Measurements from ENCODE around the gene TUBAL3. TPM values are rescaled to one million over a fixed set of nuclear protein-coding genes. Genes with fewer than 3 reads are reported as not detected.

The TUBAL3 gene
- total and polyA plus RNA-seq, 12 donors = not detected

- 59 to 74% (median 73%) methylated on average over 8 of the region's 8 CpGs for WGBS, 4 donors
- TF ChIP-seq CTCF (IDR thresholded peaks at IDR 0.05) (no peak), POLR2A (IDR thresholded peaks at IDR 0.05) (no peak)
- Histone ChIP-seq H3K9me3 (replicated peaks in 1 of 3) (no peaks in the 10 kb centered on the region), H3K27ac (peak overlapping the region in 2 of 5 donors; percentile 4 to 8), H3K36me3 (replicated peaks in 1 of 2) (peaks cover 0 to 24% of the 10 kb centered on the region in 2 donors), H3K4me1 (replicated peaks in 1 of 2) (peaks cover 0 to 16% of the 10 kb centered on the region in 2 donors), H3K4me3 (peak overlapping the region in 1 of 4 donors; percentile 24), H3K27me3 (no peaks in the 10 kb centered on the region)
- intact Hi-C loops (cut with DNase I) = loop anchor here in 1 of 2 donors (10.0 kb wide), 1 partner anchor 425 kb away; no protein-coding TSS in a partner anchor
- no peak for DNase-seq
Observed at GRCh38 chr10:5449823-5450222, 45.2 kb upstream of the TUBAL3 start.

GRCh38 chr10:5449227-5449626 lies 44.6 kb upstream of the TUBAL3 start:
- Histone ChIP-seq H3K4me3 (peak overlapping the region in 1 of 4 donors; percentile 24), H3K27ac (peak overlapping the region in 3 of 5 donors; percentile 3 to 38 (median 4)), H3K36me3 (replicated peaks in 1 of 2) (peaks cover 0 to 18% of the 10 kb centered on the region in 2 donors), H3K4me1 (replicated peaks in 1 of 2) (peaks cover 0 to 16% of the 10 kb centered on the region in 2 donors), H3K27me3 (no peaks in the 10 kb centered on the region), H3K9me3 (replicated peaks in 1 of 3) (no peaks in the 10 kb centered on the region)
- 64 to 83% (median 70%) methylated on average over 2 of the region's 2 CpGs for WGBS, 4 donors
- no peak for DNase-seq
- TF ChIP-seq POLR2A (IDR thresholded peaks at IDR 0.05) (no peak), CTCF (IDR thresholded peaks at IDR 0.05) (no peak)
- intact Hi-C loops (cut with DNase I) = loop anchor here in 1 of 2 donors (10.0 kb wide), 1 partner anchor 426 kb away; no protein-coding TSS in a partner anchor

- Histone ChIP-seq H3K36me3 (replicated peaks in 1 of 2) (peaks cover 0 to 10% of the 10 kb centered on the region in 2 donors), H3K9me3 (replicated peaks in 1 of 3) (no peaks in the 10 kb centered on the region), H3K27me3 (no peaks in the 10 kb centered on the region), H3K4me1 (replicated peaks in 1 of 2) (peaks cover 0 to 16% of the 10 kb centered on the region in 2 donors), H3K4me3 (peak overlapping the region in 1 of 4 donors; percentile 24), H3K27ac (peak overlapping the region in 2 of 5 donors; percentile 4 to 13)
- intact Hi-C loops (cut with DNase I) = loop anchor here in 1 of 2 donors (10.0 kb wide), 1 partner anchor 426 kb away; no protein-coding TSS in a partner anchor
- DNase-seq = no peak
- WGBS, 4 donors = 77 to 85% (median 78%) methylated on average over 4 of the region's 4 CpGs
- TF ChIP-seq CTCF (IDR thresholded peaks at IDR 0.05) (no peak), POLR2A (IDR thresholded peaks at IDR 0.05) (no peak)
Observed at GRCh38 chr10:5448333-5449001, 43.8 kb upstream of the TUBAL3 start.

GRCh38 chr10:5447611-5448071 lies 43.0 kb upstream of the TUBAL3 start:
- Histone ChIP-seq H3K27me3 (no peaks in the 10 kb centered on the region), H3K4me3 (peak overlapping the region in 1 of 4 donors; percentile 63), H3K4me1 (replicated peaks in 1 of 2) (peaks cover 0 to 16% of the 10 kb centered on the region in 2 donors), H3K36me3 (replicated peaks in 1 of 2) (peaks cover 0 to 3% of the 10 kb centered on the region in 2 donors), H3K27ac (peak overlapping the region in 3 of 5 donors; percentile 36 to 58 (median 58)), H3K9me3 (replicated peaks in 1 of 3) (no peaks in the 10 kb centered on the region)
- TF ChIP-seq CTCF (IDR thresholded peaks at IDR 0.05) (no peak), POLR2A (IDR thresholded peaks at IDR 0.05) (no peak)
- no peak for DNase-seq
- 46 to 57% (median 50%) methylated on average over 5 of the region's 5 CpGs for WGBS, 4 donors
- intact Hi-C loops (cut with DNase I) = loop anchor here in 1 of 2 donors (10.0 kb wide), 1 partner anchor 427 kb away; no protein-coding TSS in a partner anchor

Measured in adrenal gland (tissue), 12 donors.